ELF-1 (cell line): ENCODE measurements around the gene TBC1D12.
"Not testable (repeated sequence)": the region's sequence is repeated elsewhere in the genome, so short reads cannot be mapped to it uniquely, and the experiment has no call there.

Experiments
- DNase-seq: peaks from one replicate; pipeline ENCODE4 v3.0.0-alpha.2; 2016; ENCODE audit warnings: low read depth, low spot score

Gene TBC1D12

DNA sequence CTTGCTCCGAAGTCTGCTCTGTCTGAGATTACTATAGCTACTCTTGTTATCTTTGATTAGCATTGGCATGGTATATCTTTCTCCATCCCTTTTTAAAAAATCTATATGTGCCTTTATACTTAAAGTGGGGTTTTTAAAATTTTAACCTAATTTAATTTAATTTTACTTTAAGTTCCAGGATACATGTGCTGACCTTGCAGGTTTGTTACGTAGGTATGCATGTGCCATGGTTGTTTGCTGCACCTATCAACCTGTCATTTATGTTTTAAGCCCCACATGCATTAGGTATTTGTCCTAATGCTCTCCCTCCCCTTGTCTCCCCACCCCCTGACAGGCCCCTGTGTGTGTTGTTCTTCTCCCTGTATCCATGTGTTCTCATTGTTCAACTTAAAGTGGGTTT is 54.6 kb downstream of the TBC1D12 start:
- DNase-seq: no peak

DNA sequence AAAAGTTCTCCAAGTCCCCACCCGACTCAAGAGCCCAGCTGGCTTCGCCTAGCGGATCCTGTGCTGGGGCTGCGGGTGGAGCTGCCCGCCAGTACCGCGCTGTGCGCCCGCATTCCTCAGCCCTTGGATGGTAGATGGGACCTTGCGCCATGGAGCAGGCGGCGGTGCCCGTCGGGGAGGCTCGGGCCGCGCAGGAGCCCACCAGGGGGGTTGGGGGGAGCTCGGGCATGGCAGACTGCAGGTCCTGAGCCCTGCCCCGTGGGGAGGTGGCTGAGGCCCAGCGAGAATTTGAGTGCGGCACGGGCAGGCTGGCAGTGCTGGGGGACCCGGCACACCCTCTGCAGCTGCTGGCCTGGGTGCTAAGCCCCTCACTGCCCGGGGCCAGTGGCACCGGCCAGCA is 57.0 kb downstream of the TBC1D12 start:
- no peak for DNase-seq

GRCh38 chr10:94461503-94461902 is 59.2 kb downstream of the TBC1D12 start:
- DNase-seq: no peak

DNA sequence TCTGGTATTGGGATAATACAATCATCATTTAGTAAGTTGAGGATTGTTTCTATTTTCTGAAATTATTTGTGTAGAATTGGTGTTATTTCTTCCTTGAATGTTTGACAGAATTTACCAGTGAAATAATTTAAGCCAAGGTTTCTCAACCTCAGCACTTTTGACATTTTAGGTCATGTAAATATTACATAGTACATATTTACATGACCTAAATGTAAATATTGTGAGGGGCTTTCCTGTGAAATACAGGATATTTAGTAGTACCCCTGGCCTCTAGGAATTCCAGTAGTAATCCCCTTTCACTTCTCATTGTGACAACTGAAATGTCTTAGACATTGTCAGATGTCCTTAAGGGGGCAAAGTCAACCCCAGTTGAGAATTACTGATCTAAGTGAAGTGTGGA is 59.8 kb downstream of the TBC1D12 start:
- DNase-seq: no peak

DNA sequence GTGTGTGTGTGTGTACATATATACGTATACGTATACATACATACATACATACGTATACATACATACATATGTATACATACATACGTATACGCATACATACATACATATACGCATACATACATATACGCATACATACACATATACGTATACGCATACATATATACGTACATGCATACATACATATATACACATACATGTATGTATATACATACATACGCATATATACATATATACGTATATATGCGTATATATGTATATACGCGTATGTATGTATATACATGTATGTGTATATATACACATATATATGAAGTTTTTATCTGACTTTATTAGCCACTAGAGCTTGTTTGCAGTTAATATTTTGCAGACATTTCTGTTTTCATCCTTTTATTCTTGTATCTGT is 63.3 kb downstream of the TBC1D12 start:
- no peak for DNase-seq

- DNase-seq: no peak
These were observed 79.1 kb downstream of the TBC1D12 start for GRCh38 chr10:94481410-94481809.

- no peak for DNase-seq
These were observed 81.6 kb downstream of the TBC1D12 start for GRCh38 chr10:94483970-94484369.

DNA sequence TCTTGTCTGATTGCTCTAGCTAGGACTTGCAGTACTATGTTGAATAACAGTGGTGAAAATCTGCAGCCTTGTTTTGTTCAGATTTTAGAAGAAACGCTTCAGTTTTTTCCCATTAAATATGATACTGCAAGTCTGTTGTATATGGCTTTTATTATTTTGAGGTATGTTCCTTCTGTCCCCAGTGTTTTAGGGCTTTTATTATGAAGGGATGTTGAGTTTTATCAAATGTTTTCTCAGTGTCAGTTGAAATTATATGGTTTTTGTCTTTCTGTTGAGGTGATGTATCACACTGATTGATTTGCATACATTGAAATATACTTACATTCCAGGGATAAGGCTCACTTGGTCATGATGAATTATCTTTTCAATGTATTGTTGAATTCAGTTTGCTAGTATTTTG is 82.8 kb downstream of the TBC1D12 start:
- no peak for DNase-seq

GRCh38 chr10:94487575-94487974 is 85.2 kb downstream of the TBC1D12 start:
- DNase-seq: no peak

DNA sequence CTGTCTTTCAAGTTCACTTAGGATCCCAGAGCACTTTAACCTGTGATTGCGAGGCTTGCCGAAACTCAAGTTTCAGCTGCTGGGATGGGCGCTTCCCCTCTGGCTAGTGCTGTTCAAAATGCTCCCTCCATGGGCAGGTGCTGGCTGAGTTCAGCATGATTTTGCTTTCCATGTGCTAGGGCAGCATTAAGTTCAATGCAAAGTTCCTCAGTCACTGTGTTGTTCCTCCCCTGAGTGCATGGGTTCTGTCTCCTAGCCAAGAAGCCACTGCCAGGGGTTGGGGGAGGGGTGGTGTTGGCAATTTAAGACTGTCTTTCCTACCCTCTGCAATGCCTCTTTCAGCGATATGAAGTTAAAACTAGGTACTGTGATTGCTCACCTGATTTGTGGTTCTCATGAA is 86.8 kb downstream of the TBC1D12 start:
- DNase-seq: no peak

DNA sequence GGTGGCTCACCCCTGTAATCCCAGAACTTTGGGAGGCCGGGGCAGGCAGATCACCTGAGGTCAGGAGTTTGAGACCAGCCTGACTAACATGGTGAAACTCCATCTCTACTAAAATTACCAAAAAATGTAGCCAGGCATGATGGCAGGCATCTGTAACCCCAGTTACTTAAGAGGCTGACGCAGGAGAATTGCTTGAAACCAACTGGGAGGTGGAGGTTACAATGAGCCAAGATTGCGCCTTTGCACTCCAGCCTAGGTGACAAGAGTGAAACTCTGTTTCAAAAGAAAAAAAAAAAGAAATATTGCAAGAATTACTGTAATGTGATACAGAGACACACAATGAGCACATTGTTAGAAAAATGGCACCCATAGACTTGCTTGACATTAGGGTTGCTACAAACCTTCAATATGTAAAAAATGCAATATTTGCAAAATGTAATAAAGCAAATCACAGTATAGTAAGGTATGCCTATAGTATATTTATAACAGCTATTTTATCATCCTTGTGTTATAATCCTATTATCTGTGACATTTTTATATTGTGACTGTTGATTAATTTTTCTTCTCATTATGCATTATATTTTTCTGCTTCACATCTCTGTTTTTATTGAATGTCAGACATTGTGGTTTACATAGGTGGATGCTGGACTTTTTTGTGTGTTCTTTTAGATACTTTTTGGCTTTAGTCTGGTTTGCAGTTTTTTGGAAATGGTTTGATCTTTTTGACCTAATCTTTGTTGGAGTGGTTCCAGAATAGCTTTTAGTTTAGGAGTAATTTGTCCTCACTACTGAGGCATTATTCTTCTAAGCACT is 87.8 kb downstream of the TBC1D12 start:
- no peak for DNase-seq

DNA sequence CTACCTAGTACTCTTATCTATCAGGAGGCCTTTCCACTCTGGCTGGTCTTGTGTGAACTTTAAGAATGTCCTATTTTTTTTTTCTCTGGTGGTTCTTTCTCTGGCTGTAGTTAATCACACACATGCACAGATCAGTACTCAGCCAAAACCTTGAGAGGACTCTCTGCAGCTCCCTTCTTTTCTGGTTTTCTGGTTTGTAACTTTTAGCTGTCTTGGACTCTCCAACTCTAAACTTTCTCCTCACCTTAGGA is 88.4 kb downstream of the TBC1D12 start:
- no peak for DNase-seq

DNA sequence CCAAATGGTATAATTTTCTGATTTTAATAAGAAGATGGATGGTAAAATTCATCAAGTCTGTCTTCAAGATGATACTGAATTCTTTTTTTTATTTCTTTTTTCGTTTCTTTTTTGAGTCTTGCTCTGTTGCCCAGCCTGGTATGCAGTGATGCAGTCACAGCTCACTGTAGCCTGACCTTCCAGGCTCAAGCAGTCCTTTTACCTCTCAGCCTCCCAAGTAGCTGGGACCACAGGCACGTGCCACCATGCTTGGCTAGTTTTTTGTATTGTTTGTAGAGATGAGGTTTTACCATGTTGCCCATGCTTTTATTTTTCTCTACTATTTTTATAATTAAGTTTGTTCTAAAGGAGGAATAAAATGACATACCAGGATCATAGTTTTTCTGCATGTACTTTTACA is 91.1 kb downstream of the TBC1D12 start:
- no peak for DNase-seq

DNA sequence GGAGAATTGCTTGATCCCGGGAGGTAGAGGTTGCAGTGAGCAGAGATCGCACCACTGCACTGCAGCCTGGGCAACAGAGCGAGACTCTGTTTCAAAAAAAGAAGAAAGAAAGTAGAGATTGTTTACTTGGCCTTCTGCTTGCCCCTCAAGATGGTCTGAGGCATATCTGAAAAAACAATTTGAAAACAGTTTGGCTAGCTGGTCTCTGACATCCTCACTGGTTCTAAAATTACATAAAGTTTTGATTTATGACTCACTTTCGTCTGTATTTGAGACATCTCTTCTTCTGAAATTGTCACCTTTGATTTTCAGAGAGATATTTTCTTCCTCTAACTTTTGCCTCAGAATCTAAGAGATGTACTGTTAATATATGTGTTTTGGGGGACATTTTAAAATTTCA is 93.7 kb downstream of the TBC1D12 start:
- no peak for DNase-seq

DNA sequence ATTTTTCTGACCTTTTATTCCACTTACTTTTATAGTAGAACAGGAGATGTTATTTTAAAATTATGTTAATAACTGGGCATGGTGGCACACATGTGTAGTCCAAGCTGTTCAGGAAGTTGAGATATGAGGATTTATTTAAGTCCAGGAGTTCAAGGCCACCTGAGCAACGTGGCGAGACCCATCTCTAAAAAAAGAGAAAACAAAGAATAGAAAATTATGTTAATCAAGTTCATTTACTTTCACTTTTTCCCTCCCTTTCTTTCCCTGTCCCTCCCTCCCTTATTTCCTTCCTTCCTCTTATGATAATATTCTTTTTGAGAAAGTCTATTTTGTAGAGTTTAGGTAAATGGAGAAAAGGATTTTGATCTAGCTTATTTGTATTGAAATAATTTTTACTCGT is 94.3 kb downstream of the TBC1D12 start:
- DNase-seq: no peak

GRCh38 chr10:94500063-94500462 is 97.7 kb downstream of the TBC1D12 start:
- no peak for DNase-seq

GRCh38 chr10:94521276-94522250 is 119.2 kb downstream of the TBC1D12 start:
- DNase-seq: no peak

GRCh38 chr10:94524146-94524545 is 121.8 kb downstream of the TBC1D12 start:
- no peak for DNase-seq

DNA sequence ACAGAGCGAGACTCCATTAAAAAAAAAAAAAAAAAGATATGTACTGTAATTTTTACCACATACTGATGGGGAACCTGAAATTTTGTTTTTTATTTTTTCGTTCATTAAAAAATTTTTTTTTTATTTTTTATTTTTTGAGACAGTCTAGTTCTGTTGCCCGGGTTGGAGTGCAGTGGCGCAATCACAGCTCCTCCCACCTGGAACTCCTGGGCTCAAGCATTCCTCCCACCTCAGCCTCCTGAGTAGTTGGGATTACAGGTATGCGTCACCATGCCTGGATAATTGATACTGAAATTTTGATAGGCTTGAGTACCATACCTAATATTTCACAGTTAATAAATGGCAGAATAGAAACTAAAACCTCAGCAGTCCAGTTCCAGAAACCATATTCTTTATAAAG is 122.4 kb downstream of the TBC1D12 start:
- DNase-seq: no peak

- not testable (repeated sequence) for DNase-seq
These were observed 129.2 kb downstream of the TBC1D12 start for GRCh38 chr10:94531550-94531949.

DNA sequence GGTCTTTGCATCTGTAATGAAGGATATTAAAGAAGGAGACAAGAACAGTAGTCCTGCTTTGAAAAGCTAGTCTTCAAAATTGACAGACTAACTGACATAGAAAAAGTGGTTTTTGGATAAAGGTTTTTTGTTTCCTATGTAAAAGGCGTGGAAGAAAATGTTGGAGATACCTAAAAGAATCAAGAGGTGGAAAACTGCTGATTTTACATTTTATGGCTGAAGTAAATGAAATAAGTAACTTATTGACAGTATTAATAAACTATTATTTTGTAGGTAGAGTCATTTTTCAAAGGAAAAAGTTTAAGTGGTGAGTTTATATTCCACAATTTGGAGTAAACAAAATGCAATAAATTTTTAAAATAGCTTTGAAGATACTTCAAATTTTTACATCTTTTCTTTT is 130.7 kb downstream of the TBC1D12 start:
- no peak for DNase-seq

DNA sequence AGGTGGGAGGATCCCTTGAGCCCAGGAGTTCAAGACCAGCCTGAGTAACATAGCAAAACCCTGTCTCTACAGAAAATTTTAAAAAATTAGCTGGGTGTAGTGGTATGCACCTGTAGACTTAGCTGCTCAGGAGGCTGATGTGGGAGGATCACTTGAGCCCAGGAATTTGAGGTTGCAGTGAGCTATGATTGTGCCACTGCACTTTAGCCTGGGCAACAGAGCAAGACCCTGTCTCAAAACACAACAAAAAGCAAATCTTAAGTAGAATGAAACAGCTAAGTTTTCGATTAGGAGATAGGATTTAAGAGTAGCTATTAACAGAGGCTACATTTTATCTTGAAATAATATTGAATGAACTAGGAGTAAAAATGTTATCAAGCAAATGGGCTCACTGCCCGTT is 139.9 kb downstream of the TBC1D12 start:
- not testable (repeated sequence) for DNase-seq
